Brain microvascular endothelial cell (primary cell): Measurements from ENCODE around the gene HHAT.

Experiments used
- DNase-seq: peaks from one replicate; pipeline ENCODE4 v3.0.0-alpha.2; 2020
- H3K27ac ChIP-seq: fragments of 250-450 bp; sonication (Bioruptor Pico); 2 replicates; pipeline ENCODE4 v1.5.1; 2020; ENCODE audit warnings: mild to moderate bottlenecking, moderate library complexity
- H3K27me3 ChIP-seq: fragments of 250-450 bp; sonication (Bioruptor Pico); replicated peaks from 2 replicates; pipeline ENCODE4 v1.5.1; 2020; ENCODE audit warnings: mild to moderate bottlenecking
- H3K36me3 ChIP-seq: fragments of 250-450 bp; sonication (Bioruptor Pico); replicated peaks from 2 replicates; pipeline ENCODE4 v1.5.1; 2020; ENCODE audit warnings: mild to moderate bottlenecking
- H3K4me3 ChIP-seq: 2 replicates; pipeline ENCODE4 v1.5.1; 2011; ENCODE audit warnings: low read depth, mild to moderate bottlenecking, control low read depth, low read length, moderate library complexity
- CTCF ChIP-seq: IDR thresholded peaks from 2 replicates; pipeline ENCODE4 v1.5.1; 2011; ENCODE audit warnings: low read depth, mild to moderate bottlenecking, moderate library complexity, low read length, control low read depth, inconsistent platforms; ENCODE audit errors: missing control alignments
- in situ Hi-C: cut with HindIII; loops from 2 replicates; pipeline ENCODE4 v1.10.0; 2017; ENCODE audit warnings: low sequenced_read_pairs, low pct_ligation_motif_present

Gene HHAT

GRCh38 chr1:210303391-210303790, 25.3 kb upstream of the HHAT start:
- H3K36me3 ChIP-seq = no peaks in the 10 kb centered on the region
- H3K27me3 ChIP-seq = peaks cover 13% of the 10 kb centered on the region
- in situ Hi-C loops = no loop called here
- no peak for DNase-seq
- no peak overlapping the region for H3K27ac ChIP-seq
- no peak overlapping the region for H3K4me3 ChIP-seq
- no peak for TF ChIP-seq CTCF

- no peak overlapping the region for H3K27ac ChIP-seq
- no peak for DNase-seq
- in situ Hi-C loops = no loop called here
- H3K27me3 ChIP-seq = peaks cover 10% of the 10 kb centered on the region
- peak overlapping the region; percentile 54 for H3K4me3 ChIP-seq
- TF ChIP-seq CTCF = no peak
- no peaks in the 10 kb centered on the region for H3K36me3 ChIP-seq
Observed at GRCh38 chr1:210310562-210311153, 18.0 kb upstream of the HHAT start.

GRCh38 chr1:210311726-210312493, 16.8 kb upstream of the HHAT start:
- Histone ChIP-seq H3K27ac (no peak overlapping the region), H3K36me3 (no peaks in the 10 kb centered on the region), H3K4me3 (no peak overlapping the region), H3K27me3 (peaks cover 10% of the 10 kb centered on the region)
- TF ChIP-seq CTCF = no peak
- in situ Hi-C loops = no loop called here
- DNase-seq = no peak

GRCh38 chr1:210313046-210313595, 15.6 kb upstream of the HHAT start:
- in situ Hi-C loops = no loop called here
- no peak for DNase-seq

GRCh38 chr1:210313921-210314320, 14.8 kb upstream of the HHAT start:
- Histone ChIP-seq H3K4me3 (no peak overlapping the region), H3K36me3 (no peaks in the 10 kb centered on the region), H3K27me3 (peaks cover 9% of the 10 kb centered on the region), H3K27ac (no peak overlapping the region)
- in situ Hi-C loops = no loop called here
- no peak for DNase-seq
- no peak for TF ChIP-seq CTCF

More at GRCh38 chr1:210313046-210313595, 15.6 kb upstream of the HHAT start:
- no peaks in the 10 kb centered on the region for H3K36me3 ChIP-seq
- H3K27ac ChIP-seq = no peak overlapping the region
- no peak for TF ChIP-seq CTCF
- peaks cover 13% of the 10 kb centered on the region for H3K27me3 ChIP-seq
- H3K4me3 ChIP-seq = no peak overlapping the region
